GM18951 (cell line): ENCODE results near the gene INCA1.
A peak's percentile ranks its signal among the peaks of the same experiment; 100 is the strongest.

ENCODE experiments used
- POLR2A ChIP-seq: IDR thresholded peaks from 4 replicates; pipeline ENCODE4 v1.6.1; 2011; ENCODE audit warnings: mild to moderate bottlenecking; ENCODE audit not compliant: insufficient read length, insufficient read depth; ENCODE audit errors: extremely low read depth
- in situ Hi-C: fragments of 300-500 bp; cut with MboI; formaldehyde crosslinking; loops from one replicate; pipeline ENCODE4 v1.12.0; 2022; ENCODE audit warnings: low sequenced_read_pairs, mixed read lengths, inconsistent platforms; ENCODE audit not compliant: unreplicated experiment

Gene INCA1

DNA sequence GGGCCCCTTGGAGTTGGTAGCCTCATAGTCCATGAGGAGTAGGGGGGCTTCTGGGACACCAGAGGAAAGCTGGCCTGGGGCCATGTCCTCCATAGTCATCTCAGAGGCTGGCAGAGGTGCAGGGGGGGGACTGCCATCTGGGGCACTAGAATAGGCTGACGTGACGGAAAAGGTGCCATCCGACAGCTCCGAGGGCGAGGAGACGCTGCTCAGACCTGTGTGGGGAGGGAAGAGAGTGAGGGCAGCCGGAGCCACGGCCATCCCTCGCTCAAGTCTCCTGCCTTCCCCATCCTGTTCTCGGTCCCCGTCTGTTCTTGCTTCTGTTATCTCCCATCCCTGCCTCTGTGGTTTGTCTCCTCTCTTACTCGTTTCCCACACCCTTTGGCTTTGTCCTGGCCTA is 25.0 kb downstream of the INCA1 start:
- in situ Hi-C loops = no loop called here
- TF ChIP-seq POLR2A = no peak

DNA sequence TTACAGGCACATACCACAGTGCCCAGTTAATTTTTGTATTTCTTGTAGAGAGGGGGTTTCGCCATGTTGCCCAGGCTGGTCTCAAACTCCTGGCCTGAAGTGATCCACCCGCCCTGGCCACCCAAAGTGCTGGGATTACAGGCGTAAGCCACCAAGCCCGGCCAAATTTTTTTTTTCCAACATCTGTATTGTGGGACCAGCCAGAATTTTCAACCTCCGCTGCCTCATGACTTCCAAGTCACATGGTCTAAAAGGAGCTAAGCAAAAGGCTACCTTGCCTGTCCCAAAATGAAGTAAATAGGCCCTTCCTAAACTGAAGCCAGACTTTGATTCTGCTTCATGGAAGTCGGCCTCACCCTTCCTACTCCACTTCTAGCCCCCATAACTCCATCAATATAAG is 25.5 kb downstream of the INCA1 start:
- in situ Hi-C loops = no loop called here
- TF ChIP-seq POLR2A = no peak

DNA sequence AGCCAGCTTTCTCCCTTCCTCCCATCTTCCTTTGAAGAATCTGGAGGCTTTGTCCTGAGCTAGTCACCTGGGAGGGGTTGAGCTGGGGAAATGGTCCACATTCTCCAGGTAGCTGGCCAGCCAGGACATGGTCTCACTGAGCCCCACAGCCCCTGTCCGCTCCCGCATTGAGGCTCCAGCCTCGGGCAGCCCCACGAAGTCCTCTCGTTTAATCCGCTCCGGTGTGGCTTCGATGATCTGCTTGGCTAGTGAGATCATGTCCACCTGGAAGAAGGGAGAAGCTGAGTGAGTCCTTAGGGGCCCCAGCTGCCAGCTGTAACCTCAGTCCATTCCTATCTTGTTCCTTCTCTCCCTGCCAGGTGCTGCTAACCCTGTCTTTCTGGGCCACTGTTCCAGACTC is 27.0 kb downstream of the INCA1 start:
- in situ Hi-C loops = no loop called here
- no peak for TF ChIP-seq POLR2A

DNA sequence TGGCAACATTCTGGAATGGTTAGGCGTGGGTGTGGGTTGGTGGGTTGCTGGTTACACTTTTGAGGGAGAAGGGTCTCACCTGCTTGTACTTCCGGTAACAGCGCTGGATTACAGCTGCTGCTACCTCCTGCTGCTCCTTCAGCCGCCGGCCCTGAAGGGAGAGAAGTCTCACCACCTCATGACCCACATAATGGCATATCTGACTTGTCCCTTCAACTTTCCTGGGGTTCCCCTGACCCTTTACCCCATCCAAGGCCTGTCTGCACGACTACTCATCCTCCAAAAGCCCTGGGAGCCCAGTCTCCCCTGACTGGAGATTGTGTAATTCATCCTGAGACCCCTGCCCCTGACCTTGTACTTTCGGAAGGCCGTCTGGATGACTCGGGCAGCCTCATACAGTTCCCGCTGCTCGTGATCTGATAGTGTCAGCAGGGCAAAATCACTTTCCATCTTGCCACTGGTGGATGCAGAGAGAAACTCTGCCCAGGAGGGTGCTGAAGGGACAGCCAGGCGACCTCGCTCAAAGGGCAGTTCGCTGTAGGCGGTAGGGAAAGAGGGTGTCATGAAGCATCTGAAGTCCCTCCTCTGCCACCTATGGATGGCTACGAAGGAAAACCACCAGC is 27.7 kb downstream of the INCA1 start:
- in situ Hi-C loops = no loop called here

DNA sequence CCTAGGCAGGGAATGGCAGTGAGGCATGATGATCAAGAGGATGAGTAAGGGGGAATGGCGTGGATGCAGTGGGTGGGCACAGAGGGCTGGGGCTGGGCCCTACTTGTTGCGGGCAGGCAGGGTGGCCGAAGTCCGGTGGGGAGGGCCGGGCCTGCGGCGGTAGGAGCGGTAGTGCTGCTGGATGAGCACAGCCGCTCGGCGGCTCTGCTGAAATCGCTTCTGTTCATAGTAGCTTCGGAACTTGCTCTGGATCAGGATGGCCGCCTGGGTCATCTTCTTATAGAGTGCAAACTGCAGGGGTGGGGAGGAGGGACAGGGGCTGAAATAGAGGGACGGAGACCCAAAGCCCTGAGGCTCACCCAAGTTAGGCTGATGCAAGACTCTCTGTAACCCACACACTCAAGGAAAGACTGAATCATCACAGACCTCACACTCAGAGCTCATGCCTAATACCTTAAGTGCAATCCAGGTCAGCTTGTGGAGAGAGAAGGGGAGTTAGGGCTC is 28.2 kb downstream of the INCA1 start:
- TF ChIP-seq POLR2A = no peak
- in situ Hi-C loops = no loop called here

More for the DNA sequence above, 27.7 kb downstream of the INCA1 start:
- TF ChIP-seq POLR2A = no peak

DNA sequence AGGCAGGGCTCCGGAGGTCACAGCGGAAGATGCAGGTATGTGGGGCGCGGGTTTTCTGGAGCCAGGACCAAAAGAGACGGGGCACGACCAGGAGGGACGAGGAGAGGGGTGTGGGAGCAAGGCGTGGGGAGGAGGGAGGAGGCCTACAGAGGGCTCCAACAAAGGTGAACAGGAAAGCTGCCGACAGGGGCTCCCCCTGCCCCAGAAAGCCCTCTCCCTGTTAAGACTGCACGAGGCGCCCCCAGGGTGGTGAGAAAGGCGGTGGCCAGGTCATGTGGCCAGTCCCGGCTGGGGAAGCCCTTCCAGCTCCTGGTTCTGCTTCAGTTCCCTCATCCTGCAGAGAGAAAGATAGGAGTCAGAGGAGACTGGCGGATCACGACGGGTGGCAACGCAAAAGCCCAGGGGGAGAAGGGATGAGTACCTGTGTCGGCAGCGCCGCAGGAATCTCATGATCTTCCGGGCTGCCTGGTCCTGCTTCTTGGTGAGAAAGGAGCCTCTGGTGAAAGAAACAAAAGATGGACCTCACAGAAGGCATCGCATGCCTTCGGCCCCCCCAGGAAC is 28.8 kb downstream of the INCA1 start:
- in situ Hi-C loops = no loop called here
- TF ChIP-seq POLR2A = no peak

DNA sequence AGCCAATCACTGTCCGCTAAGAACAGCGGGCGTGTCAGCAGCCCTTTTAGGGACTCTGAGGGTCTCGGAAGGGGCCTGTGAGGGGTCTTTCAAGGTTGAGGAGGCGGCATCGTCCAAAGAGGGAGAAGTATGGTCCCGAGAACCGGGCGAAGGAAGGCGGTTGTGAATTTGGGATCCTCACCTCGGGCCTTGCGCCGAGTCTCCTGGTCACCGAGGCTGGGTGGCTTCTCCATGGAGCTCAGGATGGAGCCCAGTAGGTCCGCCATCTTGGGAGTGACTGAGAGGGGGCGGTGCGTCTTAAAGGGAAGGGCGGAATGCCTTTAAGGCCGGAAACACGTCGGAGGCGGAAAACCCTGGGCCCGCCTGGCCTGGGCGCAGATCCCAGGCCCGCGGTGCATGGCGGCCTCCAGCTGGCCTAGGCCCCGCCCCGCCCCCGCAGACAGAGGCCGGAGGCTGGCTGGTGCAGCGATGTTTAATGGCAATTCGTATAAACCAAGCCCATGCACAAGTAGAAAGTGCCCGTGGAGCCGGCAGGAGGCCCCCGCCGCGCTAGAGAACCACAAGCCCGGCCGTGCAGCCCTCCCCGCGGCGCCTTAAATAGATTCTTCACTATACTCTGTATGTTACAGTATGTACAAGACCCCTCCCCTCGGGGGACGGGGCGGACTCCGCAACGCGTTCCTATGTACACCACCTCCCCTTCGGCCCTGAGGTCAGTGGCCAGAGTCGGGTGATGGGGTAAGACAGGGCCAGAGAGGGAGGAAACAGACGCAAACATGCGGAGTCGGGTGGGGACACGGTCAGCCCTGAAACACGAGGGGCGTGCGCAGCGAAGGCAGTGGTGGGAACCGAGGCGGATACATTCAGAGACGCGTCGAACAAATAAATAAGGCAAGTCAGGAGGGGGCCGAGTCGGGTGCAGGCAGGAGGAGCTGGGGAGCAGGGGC is 29.5 kb downstream of the INCA1 start, which contains the start of gene SPAG7:
Gene SPAG7 (minus strand): TSS at position 279 of the 947 bp plus-strand sequence. CDS start 13 bp downstream, at position 266.
- in situ Hi-C loops = no loop called here

DNA sequence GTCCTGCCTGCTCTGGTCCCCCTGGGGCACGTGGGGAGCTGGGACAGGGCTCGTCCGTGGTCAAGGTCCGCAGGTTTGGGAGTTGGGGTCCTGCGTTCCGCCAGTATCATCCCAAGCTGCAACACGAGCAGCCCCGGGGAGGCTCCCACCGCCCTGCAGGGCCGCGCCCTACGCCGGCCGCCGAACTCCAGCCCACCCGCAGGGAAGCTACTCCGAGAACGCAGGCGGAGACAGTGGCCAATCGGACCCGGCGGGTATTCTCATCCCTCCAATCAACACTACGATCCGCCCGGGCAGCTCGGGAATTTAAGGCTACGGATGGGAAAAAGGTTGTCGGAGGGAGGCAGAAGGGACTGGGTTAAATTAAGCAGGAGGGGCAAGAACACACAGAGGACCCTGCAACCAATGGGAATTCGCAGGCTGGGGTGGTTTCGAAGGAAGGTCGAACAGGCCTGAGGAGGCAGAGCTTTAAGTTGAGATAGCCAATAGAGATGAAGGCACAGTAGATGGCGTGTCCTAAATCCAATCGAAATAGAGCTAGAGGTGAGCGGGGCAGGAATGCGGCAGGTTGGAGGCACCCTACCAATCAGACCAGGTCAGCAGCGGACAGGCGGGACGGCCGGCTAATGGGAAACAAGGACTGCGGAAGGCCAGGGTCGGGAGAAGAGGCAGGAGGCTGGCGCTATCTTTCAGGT is 30.3 kb downstream of the INCA1 start:
- peak; percentile 46 for TF ChIP-seq POLR2A
- in situ Hi-C loops = no loop called here

More for the DNA sequence above, 29.5 kb downstream of the INCA1 start, which contains the start of gene SPAG7:
- peak; percentile 76 for TF ChIP-seq POLR2A

DNA sequence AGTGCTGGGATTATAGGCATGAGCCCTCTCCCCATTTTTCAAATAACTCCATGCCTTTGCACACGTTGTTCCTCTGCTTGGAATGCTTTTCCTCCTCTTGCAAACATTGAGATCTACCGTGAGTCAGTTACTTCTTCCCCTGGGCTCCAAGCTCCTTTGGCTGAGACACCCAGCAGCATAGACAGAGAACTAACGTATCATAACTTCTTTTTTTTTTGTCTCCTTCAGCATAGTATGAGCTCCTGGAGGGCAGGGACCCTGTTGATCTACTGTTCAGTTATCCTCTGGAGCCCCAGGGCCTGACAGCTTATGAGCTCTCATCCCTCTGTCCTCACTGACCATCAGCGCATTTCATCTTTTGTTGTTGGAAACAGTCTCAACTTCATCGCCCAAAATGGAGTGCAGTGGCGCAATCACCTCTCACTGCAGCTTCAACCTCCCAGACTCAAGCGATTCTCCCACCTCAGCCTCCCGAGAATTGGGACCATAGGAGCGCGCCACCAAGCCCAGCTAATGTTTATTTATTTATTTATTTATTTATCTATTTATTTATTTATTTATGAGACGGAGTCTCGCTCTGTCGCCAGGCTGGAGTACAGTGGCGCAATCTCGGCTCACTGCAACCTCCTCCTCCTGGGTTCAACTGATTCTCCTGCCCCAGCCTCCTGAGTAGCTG is 31.9 kb downstream of the INCA1 start:
- TF ChIP-seq POLR2A = no peak
- in situ Hi-C loops = no loop called here

DNA sequence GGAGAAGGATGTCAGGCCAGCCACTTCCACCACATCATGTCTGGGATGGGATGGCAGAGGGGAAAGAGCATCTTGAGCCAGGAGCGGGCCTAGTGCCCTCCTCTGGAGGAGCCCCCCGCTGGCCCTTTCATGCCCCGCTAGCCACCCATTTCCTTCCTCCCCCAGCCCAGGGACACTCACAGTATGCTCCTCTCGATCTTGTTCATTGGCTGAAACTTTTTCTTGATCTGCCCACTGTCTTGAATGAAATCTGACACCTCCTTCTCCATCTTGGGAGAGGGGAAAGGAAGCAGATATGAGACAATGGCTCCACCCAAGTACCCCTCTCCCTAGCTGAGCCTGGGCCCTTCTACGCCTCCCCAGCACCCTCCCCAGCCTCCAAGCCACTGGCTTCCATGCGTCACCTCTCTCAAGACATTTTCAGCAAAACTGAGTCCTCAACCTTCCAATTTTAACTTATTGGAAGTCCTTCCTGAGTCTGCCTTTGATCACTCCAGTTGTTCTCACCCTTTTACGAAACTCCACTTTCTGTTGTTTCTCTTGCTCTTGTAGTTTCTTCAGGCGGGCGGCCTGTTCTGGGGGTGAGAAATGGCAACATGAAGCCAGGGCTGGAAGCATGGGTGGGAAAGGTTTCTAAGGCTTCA is 36.9 kb downstream of the INCA1 start:
- no peak for TF ChIP-seq POLR2A
- in situ Hi-C loops = no loop called here

DNA sequence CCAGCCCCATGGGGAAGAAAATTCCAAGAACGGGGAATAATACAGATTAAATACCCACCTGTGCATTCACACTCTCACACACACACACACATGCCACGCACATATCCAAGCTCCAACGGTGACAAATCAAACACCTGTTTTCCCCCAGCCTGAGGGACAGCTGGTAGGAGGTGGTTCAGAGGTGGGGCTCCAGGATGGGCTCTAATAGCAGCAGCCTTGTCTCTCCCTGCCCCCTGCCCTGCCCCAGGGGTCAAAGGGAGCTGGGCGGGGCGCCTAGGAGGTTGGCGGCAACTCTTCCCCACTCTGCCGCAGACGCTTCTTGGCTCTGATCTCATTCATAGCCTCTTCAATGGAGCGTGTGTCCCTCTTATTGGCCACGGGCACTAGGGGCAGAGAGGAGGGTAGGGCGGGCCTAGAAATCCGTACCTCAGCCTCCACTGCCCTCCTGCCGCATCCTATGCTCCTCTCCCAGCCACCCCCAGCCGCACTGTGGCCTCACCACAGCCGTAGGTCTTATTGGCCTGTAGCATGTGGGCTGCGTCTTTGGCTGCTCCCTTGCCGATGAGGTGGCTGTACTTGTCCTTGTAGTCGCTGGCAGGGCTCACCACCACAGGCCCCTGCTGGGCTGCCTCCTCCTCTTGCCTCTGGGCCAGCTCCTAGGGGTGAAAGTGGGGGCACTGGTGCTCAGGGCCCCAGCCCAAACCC is 37.9 kb downstream of the INCA1 start:
- in situ Hi-C loops = no loop called here
- TF ChIP-seq POLR2A = no peak

DNA sequence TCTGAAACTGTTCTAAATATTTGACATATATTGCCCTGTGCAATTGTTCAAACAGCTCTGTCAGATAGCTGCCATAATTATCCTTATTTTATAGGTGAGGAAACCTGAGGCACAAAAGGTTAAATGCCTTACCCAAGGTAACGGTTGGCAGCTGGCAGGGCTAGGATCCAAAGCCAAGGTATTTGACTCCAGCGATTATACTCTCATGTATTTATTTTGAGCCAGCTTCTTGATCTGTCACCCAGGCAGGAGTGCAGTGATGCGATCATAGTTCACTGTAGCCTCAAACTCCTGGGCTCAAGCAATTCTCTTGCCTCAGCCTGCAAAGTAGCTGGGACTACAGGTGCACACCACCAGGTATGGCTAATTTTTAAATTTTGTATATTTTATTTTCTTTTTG is 39.2 kb downstream of the INCA1 start:
- in situ Hi-C loops = no loop called here
- no peak for TF ChIP-seq POLR2A
